GM10266 (cell line): ENCODE data around the gene SETD7.

Experiments used
- DNase-seq: peaks from one replicate; pipeline ENCODE4 v3.0.0; 2012; ENCODE audit errors: extremely low spot score
- TF ChIP-seq, protein P1 (sequence below): IDR thresholded peaks from 2 replicates; pipeline ENCODE4 v1.5.1; 2012; ENCODE audit warnings: mild to moderate bottlenecking, low read depth; ENCODE audit not compliant: control insufficient read depth, insufficient read depth; ENCODE audit errors: missing control alignments

Gene SETD7

DNA sequence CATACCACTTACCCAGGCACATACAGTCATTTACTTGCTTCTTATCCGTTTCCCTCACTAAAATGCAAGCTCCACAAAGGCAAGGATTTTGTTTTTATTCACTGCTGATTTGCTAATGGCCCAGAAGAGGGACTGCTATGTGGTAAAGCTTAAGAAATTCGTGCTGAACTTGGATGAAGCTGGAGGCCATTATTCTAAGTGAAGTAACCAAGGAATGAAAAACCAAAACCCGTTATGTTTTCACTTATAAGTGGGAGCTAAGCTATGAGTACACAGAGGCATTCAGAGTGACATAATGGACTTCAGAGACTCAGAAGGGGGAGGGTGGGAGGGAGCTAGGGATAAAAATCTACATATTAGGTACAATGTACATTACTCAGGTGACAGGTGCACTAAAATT is 54.9 kb downstream of the SETD7 start:
- TF ChIP-seq, protein P1, sequence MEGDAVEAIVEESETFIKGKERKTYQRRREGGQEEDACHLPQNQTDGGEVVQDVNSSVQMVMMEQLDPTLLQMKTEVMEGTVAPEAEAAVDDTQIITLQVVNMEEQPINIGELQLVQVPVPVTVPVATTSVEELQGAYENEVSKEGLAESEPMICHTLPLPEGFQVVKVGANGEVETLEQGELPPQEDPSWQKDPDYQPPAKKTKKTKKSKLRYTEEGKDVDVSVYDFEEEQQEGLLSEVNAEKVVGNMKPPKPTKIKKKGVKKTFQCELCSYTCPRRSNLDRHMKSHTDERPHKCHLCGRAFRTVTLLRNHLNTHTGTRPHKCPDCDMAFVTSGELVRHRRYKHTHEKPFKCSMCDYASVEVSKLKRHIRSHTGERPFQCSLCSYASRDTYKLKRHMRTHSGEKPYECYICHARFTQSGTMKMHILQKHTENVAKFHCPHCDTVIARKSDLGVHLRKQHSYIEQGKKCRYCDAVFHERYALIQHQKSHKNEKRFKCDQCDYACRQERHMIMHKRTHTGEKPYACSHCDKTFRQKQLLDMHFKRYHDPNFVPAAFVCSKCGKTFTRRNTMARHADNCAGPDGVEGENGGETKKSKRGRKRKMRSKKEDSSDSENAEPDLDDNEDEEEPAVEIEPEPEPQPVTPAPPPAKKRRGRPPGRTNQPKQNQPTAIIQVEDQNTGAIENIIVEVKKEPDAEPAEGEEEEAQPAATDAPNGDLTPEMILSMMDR = no peak

DNA sequence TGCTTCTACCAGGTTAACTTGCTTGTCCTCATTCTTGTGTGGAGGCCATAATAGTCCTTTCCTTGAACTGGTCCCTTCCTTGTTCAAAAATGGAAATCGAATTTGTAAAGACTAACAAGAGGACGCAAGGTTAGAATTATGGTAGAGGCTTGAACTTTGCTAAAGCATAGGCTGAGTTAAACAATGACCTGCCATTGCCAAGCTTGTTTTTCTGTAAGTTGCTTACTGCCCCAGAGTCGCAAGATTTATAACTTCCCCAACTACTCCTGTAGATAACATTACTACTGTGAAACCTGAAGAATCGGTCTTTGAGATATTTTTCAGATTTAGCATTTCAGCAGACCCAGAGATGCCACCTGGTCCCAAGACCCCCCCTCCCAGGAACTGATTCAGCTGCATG is 56.8 kb downstream of the SETD7 start:
- TF ChIP-seq, protein P1 = no peak
- no peak for DNase-seq

More for the DNA sequence above, 54.9 kb downstream of the SETD7 start:
- DNase-seq = no peak

DNA sequence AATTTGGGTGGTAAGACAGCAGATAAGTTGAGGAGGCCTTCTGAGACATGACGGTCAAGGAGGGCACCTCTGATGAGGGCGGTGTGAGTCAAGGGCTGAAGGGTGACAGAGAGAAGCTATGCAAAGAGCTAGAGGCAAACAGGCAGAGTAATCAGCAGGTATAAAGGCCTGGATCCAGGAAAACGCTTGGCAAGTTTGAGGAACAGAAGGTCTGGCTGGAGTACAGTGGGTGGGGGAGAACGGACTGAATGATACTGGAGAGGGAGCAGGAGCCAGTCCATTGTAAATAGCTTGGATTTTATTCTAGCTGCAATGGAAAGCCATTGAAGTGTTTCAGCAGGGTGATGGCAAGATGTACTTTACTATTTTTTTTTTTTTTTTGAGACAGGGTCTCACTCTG is 62.8 kb downstream of the SETD7 start:
- no peak for DNase-seq
- TF ChIP-seq, protein P1 = no peak

DNA sequence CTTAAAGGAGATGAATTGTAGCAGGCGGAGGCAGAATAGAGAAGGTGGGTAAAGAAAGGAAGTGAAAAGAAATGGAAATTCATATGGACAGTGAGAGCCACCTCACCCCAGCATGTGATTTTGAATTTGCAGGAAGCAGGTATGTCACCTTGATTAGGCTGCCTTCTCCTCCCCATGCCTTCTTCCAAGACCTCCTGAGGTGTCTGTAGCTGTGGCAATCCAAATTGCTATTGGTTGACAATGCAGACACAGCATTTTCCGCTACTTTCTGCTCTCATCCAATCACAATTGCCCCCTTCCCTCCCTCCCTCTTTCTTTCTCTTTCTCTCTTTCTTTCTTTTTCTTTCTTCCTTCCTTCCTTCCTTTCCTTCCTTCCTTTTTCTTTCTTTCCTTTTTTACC is 63.6 kb downstream of the SETD7 start:
- TF ChIP-seq, protein P1 = no peak
- no peak for DNase-seq

DNA sequence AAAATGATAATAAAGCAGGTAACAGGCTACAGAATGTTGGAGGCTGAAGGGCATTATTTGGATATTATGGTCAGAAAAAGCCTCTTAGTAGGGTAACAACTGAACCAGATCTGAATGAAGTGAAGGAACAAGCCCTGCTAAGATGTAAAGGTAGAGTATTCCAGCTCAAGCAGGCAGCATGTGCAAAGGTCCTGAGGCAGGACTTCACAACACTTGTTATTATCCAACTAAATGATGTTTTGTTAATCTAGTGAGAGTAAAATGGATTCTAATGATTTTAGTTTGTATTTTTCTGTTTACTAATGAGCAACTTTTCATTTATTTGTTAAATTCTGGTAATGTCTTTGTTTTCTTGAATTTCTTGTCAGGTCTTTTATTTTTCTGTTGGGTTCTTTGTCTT is 66.4 kb downstream of the SETD7 start:
- no peak for DNase-seq
- TF ChIP-seq, protein P1 = no peak

DNA sequence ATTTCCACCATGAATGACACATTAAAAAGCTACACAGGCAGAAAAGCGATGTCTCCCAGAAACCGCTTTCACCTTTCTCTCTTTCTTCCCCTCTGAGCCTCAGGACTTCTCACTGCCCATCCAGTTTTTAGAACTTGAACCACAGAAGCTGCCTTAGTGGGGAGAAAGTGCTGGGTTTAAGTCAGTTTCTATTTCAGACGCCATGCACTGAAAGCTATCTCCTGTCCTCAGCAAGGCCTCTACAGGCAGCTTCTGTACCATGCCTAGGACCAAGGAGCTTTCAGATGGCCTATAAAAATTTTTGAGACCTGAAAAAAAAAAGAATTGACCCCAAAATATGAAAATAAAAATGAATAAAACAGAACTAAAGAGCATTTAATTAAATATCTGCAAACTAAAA is 67.6 kb downstream of the SETD7 start:
- DNase-seq = no peak
- TF ChIP-seq, protein P1 = no peak

DNA sequence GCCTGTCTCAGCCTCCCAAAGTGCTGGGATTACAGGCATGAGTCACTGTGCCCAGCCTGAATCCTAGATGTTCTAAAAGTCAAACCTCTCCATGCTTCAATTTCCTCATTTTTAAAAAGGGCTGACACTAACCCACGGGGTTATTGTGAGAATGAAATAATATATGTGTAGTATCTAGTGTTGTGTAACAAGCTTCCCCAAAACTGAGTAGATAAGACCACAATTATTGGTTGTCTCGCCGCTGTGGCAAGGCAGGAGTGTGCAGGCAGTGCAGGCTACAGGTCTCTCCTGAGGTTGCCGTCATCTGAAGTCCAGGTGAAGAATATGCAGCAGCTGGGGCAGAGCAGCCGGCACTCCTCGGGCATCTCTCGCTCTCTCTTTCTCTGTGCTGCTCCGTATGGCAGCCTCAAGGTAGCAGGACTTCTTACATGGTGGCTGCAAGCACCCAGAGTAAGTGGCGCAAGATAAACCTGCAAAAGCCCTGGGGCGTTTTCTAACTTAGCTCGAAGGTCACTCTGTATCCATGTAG is 71.2 kb downstream of the SETD7 start:
- TF ChIP-seq, protein P1 = no peak
- DNase-seq = no peak

DNA sequence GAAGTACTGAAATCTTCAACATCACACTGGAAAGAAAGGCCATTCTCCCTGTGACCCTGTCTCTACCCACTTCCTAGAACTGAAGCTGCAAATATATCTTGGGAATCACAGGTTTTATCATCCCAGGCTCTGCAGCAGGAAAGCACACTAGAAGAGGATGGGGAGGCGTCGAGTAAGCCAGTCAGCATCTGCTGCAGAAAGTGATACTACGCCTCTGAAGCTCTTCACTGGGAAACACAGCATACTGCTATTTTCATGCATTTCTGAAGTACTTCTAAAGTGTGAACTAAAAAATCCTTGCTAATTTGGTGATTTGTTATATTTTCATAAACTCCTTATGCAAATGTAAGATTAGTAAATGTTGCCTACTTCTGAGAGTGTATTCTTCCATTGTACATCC is 73.0 kb downstream of the SETD7 start:
- TF ChIP-seq, protein P1 = no peak
- DNase-seq = no peak
